Pancreas (tissue), 10 donors: Measurements from ENCODE around the gene C7orf25. TPM values are rescaled to one million over a fixed set of nuclear protein-coding genes. Genes with fewer than 3 reads are reported as not detected.

Experiments
- ATAC-seq, 4 donors: fragments of 200-7000 bp; cut with Tn5 transposase; one replicate each; pipeline versions ENCODE4 v1.8.0 to v1.9.1; 2020; ENCODE audit warnings: mild to moderate bottlenecking in 4 of 4, moderate library complexity in 4 of 4
- DNase-seq, 6 donors: peaks; one replicate each; pipeline ENCODE4 v3.0.0-alpha.2; 2020
- FAIRE-seq: peaks from 2 replicates; lab custom pipeline; 2012; peaks lifted over from hg19 to GRCh38; lab: Jason Lieb, UNC
- H3K27ac ChIP-seq, 4 donors: fragments of 200-600 bp; sonication (generic); 1 replicate in 3 of 4; 2 replicates in 1 of 4; pipeline versions ENCODE4 v1.5.0 to v1.8.0; 2020
- H3K27me3 ChIP-seq, 4 donors: fragments of 200-600 bp; one replicate each; pipeline ENCODE4 v1.8.0; 2021
- H3K36me3 ChIP-seq, 3 donors: fragments of 200-600 bp; sonication (generic) in 1 of 3; one replicate each; pipeline versions ENCODE4 v1.5.0 to v1.8.0; 2020 to 2021
- H3K4me1 ChIP-seq, 3 donors: fragments of 200-600 bp; one replicate each; pipeline ENCODE4 v1.8.0; 2021
- H3K4me3 ChIP-seq, 4 donors: fragments of 200-600 bp; sonication (generic) in 2 of 4; one replicate each; pipeline versions ENCODE4 v1.5.0 to v1.8.0; 2020 to 2021
- H3K9me3 ChIP-seq, 4 donors: fragments of 200-600 bp; one replicate each; pipeline ENCODE4 v1.8.0; 2021
- CTCF ChIP-seq, 4 donors: fragments of 200-600 bp; sonication (generic) in 3 of 4; IDR thresholded peaks; one replicate each; pipeline versions ENCODE4 v1.5.0 to v1.8.0; 2021; ENCODE audit warnings: antibody characterized with exemption in 4 of 4
- WGBS, 2 donors: extraction: QIAGEN DNeasy Blood & Tissue Kit; methylation state at CpG; one replicate each; pipeline ENCODE4 v1.1.7; 2013; 5-methylcytosine and 5-hydroxymethylcytosine counted together
- intact Hi-C, 3 donors: fragments of 100-400 bp; cut with DNase I; formaldehyde crosslinking; loops; one replicate each; pipeline versions ENCODE4 v1.11.1 to v1.14.2; 2022
- polyA plus RNA-seq, 2 donors: library from polyadenylated mRNA; stranded (reverse); fragments of 200-250 nt; gene quantifications; one replicate each; pipeline ENCODE4 v1.2.3, GENCODE V29; 2013
- total RNA-seq, 6 donors: library from RNA; stranded (reverse); fragmentation: NEBNext Ultra II Directional in 4 of 6; extraction: Animal tissue kit (Norgen Biotek cat#: 25700) in 4 of 6; gene quantifications; one replicate each; pipeline versions ENCODE4 v1.2.1 to v1.2.4, GENCODE V29; 2021 to 2023
- donor health status: healthy with polysubstance abuse.
- donor health status: DM: no; HTN: no; CAD: no; lungs with moderate emphysema.
- donor health status: DM: no; HTN: no; CAD: no.
- donor health status: control.
- donor health status: control.
- donor health status: Bipolar disorder and iron deficiency.
- donor health status: DM: yes; HTN: yes; CAD: no.
- donor health status: DM: no; HTN: no; CAD: no.
- donor health status: DM: no; HTN: no; CAD: no.
- donor health status: DM: yes; HTN: yes; CAD: no.

C7orf25 gene
- total and polyA plus RNA-seq, 8 donors, result 2.7 to 3.9 (median 3.0) TPM

GRCh38 chr7:42945821-42946626 lies 34.2 kb upstream of the C7orf25 start:
- no peak for TF ChIP-seq CTCF (IDR thresholded peaks at IDR 0.05)
- 27 to 29% methylated on average over 4 of the region's 4 CpGs for WGBS, 2 donors
- H3K9me3 ChIP-seq, result no peaks in the 10 kb centered on the region
- H3K27ac ChIP-seq, result no peak overlapping the region
- no peak overlapping the region for H3K4me3 ChIP-seq
- no peaks in the 10 kb centered on the region for H3K4me1 ChIP-seq
- FAIRE-seq (no peak), DNase-seq (no peak), ATAC-seq (no peak)
- H3K36me3 ChIP-seq, result no peaks in the 10 kb centered on the region
- no peaks in the 10 kb centered on the region for H3K27me3 ChIP-seq
- intact Hi-C loops, result loop anchor here in 2 of 3 donors (10.0 kb wide), 2 partner anchors 309 to 319 kb away; no protein-coding TSS in a partner anchor

GRCh38 chr7:42940985-42941847 lies 29.3 kb upstream of the C7orf25 start:
- H3K36me3 ChIP-seq, result peaks cover 0 to 10% (median 0%) of the 10 kb centered on the region in 3 donors
- H3K4me1 ChIP-seq, result no peaks in the 10 kb centered on the region
- 49 to 50% methylated on average over 13 of the region's 13 CpGs for WGBS, 2 donors
- ATAC-seq (peak; percentile 58 to 90 (median 86)), FAIRE-seq (no peak), DNase-seq (peak; percentile 56 to 87 (median 74))
- intact Hi-C loops, result loop anchor here in 2 of 3 donors (10.0 kb wide), 2 partner anchors 314 to 324 kb away; no protein-coding TSS in a partner anchor
- H3K27me3 ChIP-seq, result no peaks in the 10 kb centered on the region
- no peak overlapping the region for H3K4me3 ChIP-seq
- peak; percentile 80 to 89 (median 82) for TF ChIP-seq CTCF (IDR thresholded peaks at IDR 0.05)
- H3K27ac ChIP-seq, result no peak overlapping the region
- H3K9me3 ChIP-seq, result no peaks in the 10 kb centered on the region

- H3K4me3 ChIP-seq, result no peak overlapping the region
- no peak overlapping the region for H3K27ac ChIP-seq
- DNase-seq (no peak), FAIRE-seq (no peak), ATAC-seq (no peak)
- intact Hi-C loops, result loop anchor here in 2 of 3 donors (10.0 kb wide), 2 partner anchors 315 to 325 kb away; no protein-coding TSS in a partner anchor
- 80 to 88% methylated on average over 4 of the region's 4 CpGs for WGBS, 2 donors
- no peaks in the 10 kb centered on the region for H3K27me3 ChIP-seq
- no peaks in the 10 kb centered on the region for H3K9me3 ChIP-seq
- peaks cover 5 to 15% (median 12%) of the 10 kb centered on the region in 3 donors for H3K36me3 ChIP-seq
- peaks cover 0 to under 1% (median 0%) of the 10 kb centered on the region in 3 donors for H3K4me1 ChIP-seq
- TF ChIP-seq CTCF (IDR thresholded peaks at IDR 0.05), result no peak
These were observed 27.8 kb upstream of the C7orf25 start for GRCh38 chr7:42939457-42940240.

DNA sequence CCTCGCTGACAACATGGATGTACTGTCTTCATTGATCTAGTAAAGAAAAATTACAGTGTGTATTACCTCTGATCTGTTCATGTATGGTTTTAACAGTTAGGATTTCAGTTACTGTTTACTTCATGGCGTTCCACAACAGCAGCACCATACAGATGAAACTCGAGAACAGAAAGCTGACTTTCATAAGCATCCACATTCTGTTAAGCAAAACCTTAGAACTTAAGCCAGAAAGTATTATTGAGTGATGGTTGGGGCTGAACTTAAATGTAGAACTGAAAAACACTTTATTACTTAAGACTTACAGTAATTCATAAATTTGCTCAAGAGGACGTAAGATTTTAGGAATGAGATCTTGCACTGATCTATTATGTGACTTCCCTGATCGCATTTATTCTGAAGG lies 24.0 kb upstream of the C7orf25 start:
- intact Hi-C loops, result no loop called here
- no peak for FAIRE-seq
- no peak overlapping the region for H3K27ac ChIP-seq
- no peaks in the 10 kb centered on the region for H3K27me3 ChIP-seq
- peaks cover 5 to 15% (median 12%) of the 10 kb centered on the region in 3 donors for H3K36me3 ChIP-seq
- H3K4me3 ChIP-seq, result no peak overlapping the region
- WGBS, 2 donors, result 89 to 92% methylated on average over 5 of the region's 5 CpGs
- peaks cover 6 to 12% (median 10%) of the 10 kb centered on the region in 3 donors for H3K4me1 ChIP-seq
- ATAC-seq, result no peak
- no peak for TF ChIP-seq CTCF (IDR thresholded peaks at IDR 0.05)
- DNase-seq, result no peak
- H3K9me3 ChIP-seq, result no peaks in the 10 kb centered on the region
